ENCODE results near the gene ZBTB16.
A peak's percentile ranks its signal among the peaks of the same experiment; 100 is the strongest.

Gene ZBTB16

DNA sequence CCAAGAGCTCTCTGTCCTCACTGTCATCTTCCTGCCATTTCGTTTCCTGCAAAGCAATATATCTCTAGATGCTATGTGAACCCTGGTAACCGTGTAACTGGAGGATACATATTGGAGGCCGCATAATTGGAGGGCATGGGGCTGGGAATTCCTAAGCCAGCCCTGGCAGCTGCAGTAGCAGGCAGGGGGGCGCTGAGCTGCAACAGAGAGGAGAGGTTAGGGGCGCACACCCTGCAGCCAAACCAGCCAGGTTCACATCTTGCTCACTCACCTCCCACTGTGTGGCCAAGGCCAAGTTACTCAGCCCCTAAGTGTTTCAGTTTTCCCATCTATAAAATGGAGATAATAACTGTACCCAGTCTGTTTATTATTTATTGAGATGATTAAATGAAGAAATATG is 39.9 kb upstream of the ZBTB16 start:
- H4K8ac ChIP-seq (ENCODE audit: low read depth, low read length) = no peak overlapping the region

DNA sequence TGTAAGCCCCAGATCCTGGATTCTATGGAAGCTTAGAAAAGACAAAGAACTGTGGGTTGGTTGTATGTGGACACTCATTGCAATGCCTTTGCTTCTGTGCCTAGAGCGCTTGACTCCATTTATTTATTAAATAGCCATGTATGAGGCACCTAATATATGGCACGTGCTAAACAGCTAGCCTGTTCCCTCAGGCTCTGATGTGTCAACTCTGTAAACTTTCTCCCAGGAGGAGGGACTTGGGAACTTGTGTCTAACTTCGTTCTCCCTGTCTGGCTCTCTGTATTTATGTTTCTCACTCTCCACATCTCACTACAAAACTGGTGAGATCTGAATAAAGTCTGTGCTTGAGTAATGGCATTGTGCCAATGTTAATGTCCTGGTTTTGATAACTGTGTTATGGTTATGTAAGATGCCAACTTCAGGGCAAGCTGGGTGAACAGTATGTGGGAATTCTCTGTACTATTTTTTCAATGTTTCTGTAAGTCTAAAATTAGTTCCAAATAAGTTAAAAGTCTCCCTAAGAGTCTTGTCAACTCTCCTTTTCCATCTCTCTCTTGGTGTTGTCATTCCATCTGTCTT is 34.1 kb upstream of the ZBTB16 start:
- Histone ChIP-seq H2BK120ac (ENCODE audit: low read depth, low read length) (no peak overlapping the region), H4K8ac (ENCODE audit: low read depth, low read length) (no peak overlapping the region), H3K18ac (ENCODE audit: low read length) (no peak overlapping the region), H3K36me3 (replicated peaks in 1 of 2; ENCODE audit: control insufficient read depth in 2 of 2, insufficient read depth in 2 of 2, low read length in 2 of 2) (no peaks in the 10 kb centered on the region), H4K91ac (ENCODE audit: low read depth, low read length, poor library complexity) (no peak overlapping the region), H3K27ac (replicated peaks; ENCODE audit: low read length) (no peak overlapping the region), H3K14ac (ENCODE audit: low read length) (no peak overlapping the region), H2BK5ac (ENCODE audit: low read length) (no peak overlapping the region), H2AFZ (ENCODE audit: low read length) (no peak overlapping the region), H3K79me1 (ENCODE audit: low read depth, low read length) (no peaks in the 10 kb centered on the region), H2BK12ac (ENCODE audit: low read length) (no peak overlapping the region), H3K9me3 (replicated peaks in 1 of 2; ENCODE audit: control insufficient read depth in 2 of 2, insufficient read depth in 1 of 2, low read depth in 1 of 2, low read length in 2 of 2) (peaks cover 0 to 2% of the 10 kb centered on the region in 2 donors), H3K4ac (ENCODE audit: low read length) (no peak overlapping the region), H2AK5ac (ENCODE audit: low read depth, low read length) (no peak overlapping the region), H3K4me1 (ENCODE audit: control insufficient read depth in 2 of 2, insufficient read depth in 1 of 2, low read depth in 1 of 2, low read length in 2 of 2) (no peaks in the 10 kb centered on the region), H2BK15ac (ENCODE audit: low read length) (no peak overlapping the region), H3K9ac (ENCODE audit: low read depth, low read length, poor library complexity) (no peak overlapping the region), H3K4me2 (ENCODE audit: insufficient read depth, low read length, poor library complexity, severe bottlenecking) (no peak overlapping the region), H3K27me3 (ENCODE audit: control insufficient read depth in 3 of 3, insufficient read depth in 3 of 3, low read depth in 1 of 3, low read length in 3 of 3) (peaks cover 0 to 23% (median 0%) of the 10 kb centered on the region in 3 experiments), H3K23ac (ENCODE audit: low read depth, low read length, poor library complexity) (no peak overlapping the region), H3K4me3 (ENCODE audit: low read length in 2 of 2) (no peak overlapping the region)
- no CpG with 5 or more reads among the region's 3 CpGs for whole genome bisulfite sequencing, 2 donors (ENCODE audit: extremely low coverage in 2 of 2, insufficient read length in 2 of 2, insufficient replicate concordance in 1 of 2)
- DNase-seq (ENCODE audit: low spot score) = no peak

More for the DNA sequence above, 39.9 kb upstream of the ZBTB16 start:
- Histone ChIP-seq H2AFZ (ENCODE audit: low read length) (no peak overlapping the region), H2BK12ac (ENCODE audit: low read length) (no peak overlapping the region), H4K91ac (ENCODE audit: low read depth, low read length, poor library complexity) (no peak overlapping the region), H3K79me1 (ENCODE audit: low read depth, low read length) (no peaks in the 10 kb centered on the region), H3K18ac (ENCODE audit: low read length) (no peak overlapping the region), H3K36me3 (replicated peaks in 1 of 2; ENCODE audit: control insufficient read depth in 2 of 2, insufficient read depth in 2 of 2, low read length in 2 of 2) (no peaks in the 10 kb centered on the region), H3K4me1 (ENCODE audit: control insufficient read depth in 2 of 2, insufficient read depth in 1 of 2, low read depth in 1 of 2, low read length in 2 of 2) (peaks cover 0 to 2% of the 10 kb centered on the region in 2 donors), H3K27ac (replicated peaks; ENCODE audit: low read length) (no peak overlapping the region), H3K4ac (ENCODE audit: low read length) (no peak overlapping the region), H3K9ac (ENCODE audit: low read depth, low read length, poor library complexity) (no peak overlapping the region), H3K4me2 (ENCODE audit: insufficient read depth, low read length, poor library complexity, severe bottlenecking) (no peak overlapping the region), H3K4me3 (ENCODE audit: low read length in 2 of 2) (no peak overlapping the region), H2BK5ac (ENCODE audit: low read length) (no peak overlapping the region), H2BK15ac (ENCODE audit: low read length) (no peak overlapping the region), H2BK120ac (ENCODE audit: low read depth, low read length) (no peak overlapping the region), H3K27me3 (ENCODE audit: control insufficient read depth in 3 of 3, insufficient read depth in 3 of 3, low read depth in 1 of 3, low read length in 3 of 3) (peaks cover 0 to 12% (median 0%) of the 10 kb centered on the region in 3 experiments), H3K14ac (ENCODE audit: low read length) (no peak overlapping the region), H3K9me3 (replicated peaks in 1 of 2; ENCODE audit: control insufficient read depth in 2 of 2, insufficient read depth in 1 of 2, low read depth in 1 of 2, low read length in 2 of 2) (no peaks in the 10 kb centered on the region), H3K23ac (ENCODE audit: low read depth, low read length, poor library complexity) (no peak overlapping the region), H2AK5ac (ENCODE audit: low read depth, low read length) (no peak overlapping the region)
- no peak for DNase-seq (ENCODE audit: low spot score)
- WGBS, 2 donors (ENCODE audit: extremely low coverage in 2 of 2, insufficient read length in 2 of 2, insufficient replicate concordance in 1 of 2) = no CpG with 5 or more reads among the region's 5 CpGs

DNA sequence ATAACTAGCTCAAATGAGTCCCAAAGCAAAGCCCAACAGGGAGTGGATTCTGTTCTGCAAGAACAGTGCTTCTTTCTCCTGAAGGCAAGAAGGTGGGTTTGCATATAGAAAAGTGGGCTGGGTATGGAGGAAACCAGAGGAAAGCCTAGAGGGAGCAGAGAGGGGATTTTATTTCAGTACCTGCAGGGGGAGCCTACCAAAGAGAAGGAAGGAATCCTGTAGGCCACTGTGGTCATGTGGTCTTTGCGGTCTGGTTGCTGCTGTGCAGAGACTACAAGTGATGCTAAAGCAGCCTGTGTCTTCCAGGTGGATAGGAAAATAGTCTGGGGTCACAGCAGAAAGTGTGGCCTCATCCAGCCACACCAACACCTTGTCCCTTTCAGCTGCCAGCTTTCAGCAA is 33.2 kb upstream of the ZBTB16 start:
- no peak overlapping the region for H3K18ac ChIP-seq (ENCODE audit: low read length)
- H3K79me1 ChIP-seq (ENCODE audit: low read depth, low read length) = no peaks in the 10 kb centered on the region
- no peak overlapping the region for H3K4me2 ChIP-seq (ENCODE audit: insufficient read depth, low read length, poor library complexity, severe bottlenecking)
- no peak overlapping the region for H3K9ac ChIP-seq (ENCODE audit: low read depth, low read length, poor library complexity)
- H2BK15ac ChIP-seq (ENCODE audit: low read length) = no peak overlapping the region
- no peak overlapping the region for H3K27ac ChIP-seq (replicated peaks; ENCODE audit: low read length)
- H3K4me1 ChIP-seq (ENCODE audit: control insufficient read depth in 2 of 2, insufficient read depth in 1 of 2, low read depth in 1 of 2, low read length in 2 of 2) = no peaks in the 10 kb centered on the region
- H4K91ac ChIP-seq (ENCODE audit: low read depth, low read length, poor library complexity) = no peak overlapping the region
- H2AFZ ChIP-seq (ENCODE audit: low read length) = no peak overlapping the region
- peaks cover 0 to 18% (median 0%) of the 10 kb centered on the region in 3 experiments for H3K27me3 ChIP-seq (ENCODE audit: control insufficient read depth in 3 of 3, insufficient read depth in 3 of 3, low read depth in 1 of 3, low read length in 3 of 3)
- WGBS, 2 donors (ENCODE audit: extremely low coverage in 2 of 2, insufficient read length in 2 of 2, insufficient replicate concordance in 1 of 2) = no CpG with 5 or more reads among the region's 1 CpG
- DNase-seq (ENCODE audit: low spot score) = no peak
- no peak overlapping the region for H3K14ac ChIP-seq (ENCODE audit: low read length)
- no peak overlapping the region for H2BK120ac ChIP-seq (ENCODE audit: low read depth, low read length)
- H3K4ac ChIP-seq (ENCODE audit: low read length) = no peak overlapping the region
- no peak overlapping the region for H3K4me3 ChIP-seq (ENCODE audit: low read length in 2 of 2)
- peaks cover 0 to 2% of the 10 kb centered on the region in 2 donors for H3K9me3 ChIP-seq (replicated peaks in 1 of 2; ENCODE audit: control insufficient read depth in 2 of 2, insufficient read depth in 1 of 2, low read depth in 1 of 2, low read length in 2 of 2)
- no peak overlapping the region for H2BK12ac ChIP-seq (ENCODE audit: low read length)
- no peak overlapping the region for H2BK5ac ChIP-seq (ENCODE audit: low read length)
- no peak overlapping the region for H3K23ac ChIP-seq (ENCODE audit: low read depth, low read length, poor library complexity)
- H4K8ac ChIP-seq (ENCODE audit: low read depth, low read length) = no peak overlapping the region
- H2AK5ac ChIP-seq (ENCODE audit: low read depth, low read length) = no peak overlapping the region
- H3K36me3 ChIP-seq (replicated peaks in 1 of 2; ENCODE audit: control insufficient read depth in 2 of 2, insufficient read depth in 2 of 2, low read length in 2 of 2) = no peaks in the 10 kb centered on the region

DNA sequence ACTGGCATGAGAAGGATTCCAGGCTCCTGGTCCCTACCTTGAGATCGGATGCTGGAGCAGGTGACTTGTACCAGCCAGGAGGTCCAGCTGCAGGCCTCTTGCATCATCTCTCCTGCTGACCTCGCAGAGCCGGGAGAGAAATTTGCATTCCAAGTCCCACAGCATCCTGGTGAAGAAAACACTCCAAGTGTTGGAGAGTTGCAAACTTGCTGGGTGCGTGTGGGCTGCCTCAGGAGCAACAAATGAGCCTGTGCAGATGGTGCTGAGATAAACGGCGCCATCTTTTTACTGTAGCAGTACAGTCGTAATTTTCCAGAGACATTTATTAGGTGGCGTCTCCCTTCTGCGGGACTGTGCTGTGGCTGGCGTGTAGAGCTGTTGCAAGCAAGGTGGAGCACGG is 32.1 kb upstream of the ZBTB16 start:
- no peak overlapping the region for H2AFZ ChIP-seq (ENCODE audit: low read length)
- no peak overlapping the region for H4K91ac ChIP-seq (ENCODE audit: low read depth, low read length, poor library complexity)
- H3K23ac ChIP-seq (ENCODE audit: low read depth, low read length, poor library complexity) = no peak overlapping the region
- no peak overlapping the region for H3K4ac ChIP-seq (ENCODE audit: low read length)
- H2BK12ac ChIP-seq (ENCODE audit: low read length) = no peak overlapping the region
- no peak overlapping the region for H2AK5ac ChIP-seq (ENCODE audit: low read depth, low read length)
- no peak overlapping the region for H2BK120ac ChIP-seq (ENCODE audit: low read depth, low read length)
- H3K14ac ChIP-seq (ENCODE audit: low read length) = no peak overlapping the region
- no peak overlapping the region for H3K27ac ChIP-seq (replicated peaks; ENCODE audit: low read length)
- H3K4me2 ChIP-seq (ENCODE audit: insufficient read depth, low read length, poor library complexity, severe bottlenecking) = no peak overlapping the region
- no CpG with 5 or more reads among the region's 11 CpGs for WGBS, 2 donors (ENCODE audit: extremely low coverage in 2 of 2, insufficient read length in 2 of 2, insufficient replicate concordance in 1 of 2)
- H2BK5ac ChIP-seq (ENCODE audit: low read length) = no peak overlapping the region
- H3K18ac ChIP-seq (ENCODE audit: low read length) = peak overlapping the region; percentile 23
- peaks cover 0 to 2% of the 10 kb centered on the region in 2 donors for H3K4me1 ChIP-seq (ENCODE audit: control insufficient read depth in 2 of 2, insufficient read depth in 1 of 2, low read depth in 1 of 2, low read length in 2 of 2)
- no peak for DNase-seq (ENCODE audit: low spot score)
- no peak overlapping the region for H4K8ac ChIP-seq (ENCODE audit: low read depth, low read length)
- H3K9ac ChIP-seq (ENCODE audit: low read depth, low read length, poor library complexity) = no peak overlapping the region
- H2BK15ac ChIP-seq (ENCODE audit: low read length) = no peak overlapping the region
- H3K27me3 ChIP-seq (ENCODE audit: control insufficient read depth in 3 of 3, insufficient read depth in 3 of 3, low read depth in 1 of 3, low read length in 3 of 3) = peaks cover 0 to 15% (median 0%) of the 10 kb centered on the region in 3 experiments
- H3K9me3 ChIP-seq (replicated peaks in 1 of 2; ENCODE audit: control insufficient read depth in 2 of 2, insufficient read depth in 1 of 2, low read depth in 1 of 2, low read length in 2 of 2) = peaks cover 0 to 2% of the 10 kb centered on the region in 2 donors
- H3K4me3 ChIP-seq (ENCODE audit: low read length in 2 of 2) = no peak overlapping the region
- no peaks in the 10 kb centered on the region for H3K36me3 ChIP-seq (replicated peaks in 1 of 2; ENCODE audit: control insufficient read depth in 2 of 2, insufficient read depth in 2 of 2, low read length in 2 of 2)
- no peaks in the 10 kb centered on the region for H3K79me1 ChIP-seq (ENCODE audit: low read depth, low read length)

All from neuronal stem cell (in vitro differentiated cells).